ENCODE results near the gene LRIT2.

- TF ChIP-seq POLR2A (IDR thresholded peaks at IDR 0.05) (no peak), CTCF (IDR thresholded peaks at IDR 0.05) (no peak)
Observed at GRCh38 chr10:84233940-84234339, 8.6 kb upstream of the LRIT2 start.

Measured in adrenal gland (tissue), 5 donors.